GM12878 (cell line): ENCODE data around the gene PAPSS2. TPM values are rescaled to one million over a fixed set of nuclear protein-coding genes. Genes with fewer than 3 reads are reported as not detected.

Experiments used
- ATAC-seq: fragments of 200-7000 bp; cut with Tn5 transposase; 3 replicates; pipeline ENCODE4 v1.9.1; 2020; ENCODE audit warnings: mild to moderate bottlenecking, moderate library complexity
- BruUV-seq: library from RNA; stranded (reverse); fragments of 400-500 nt; replicated peaks from 2 replicates; lab custom pipeline; 2021; lab: Mats Ljungman, UMichigan
- CTCF ChIA-PET: fragments of 300-600 bp; sonication (Branson Sonifier 250); formaldehyde crosslinking; extraction: SDS; loops from one replicate; lab custom pipeline; 2021; ENCODE audit warnings: inconsistent platforms; lab: Yijun Ruan, JAX
- POLR2A ChIA-PET: fragments of 350-600 bp; formaldehyde crosslinking; extraction: SDS; loops from one replicate; lab custom pipeline; 2021; ENCODE audit warnings: inconsistent platforms; lab: Charles Lee
- RAD21 ChIA-PET: fragments of 300-600 bp; sonication (Branson Sonifier 250); formaldehyde crosslinking; loops from one replicate; lab custom pipeline; 2023; ENCODE audit warnings: antibody characterized with exemption; ENCODE audit not compliant: unreplicated experiment; lab: Charles Lee
- SMC1A ChIA-PET: fragments of 300-600 bp; sonication (Branson Sonifier 250); formaldehyde crosslinking; loops from one replicate; lab custom pipeline; 2023; ENCODE audit not compliant: unreplicated experiment, uncharacterized antibody; lab: Charles Lee
- DNase-seq: peaks from one replicate; pipeline ENCODE4 v3.0.0-alpha.2; 2011; ENCODE audit warnings: low read depth, low spot score
- FAIRE-seq: peaks from 3 replicates; lab custom pipeline; 2011; peaks lifted over from hg19 to GRCh38; lab: Jason Lieb, UNC
- H2AFZ ChIP-seq: 2 replicates; pipeline ENCODE4 v1.6.0; 2011; ENCODE audit warnings: low read depth, low read length, control low read depth; ENCODE audit not compliant: control insufficient read depth
- H3K27ac ChIP-seq: 2 replicates; pipeline ENCODE4 v1.5.1; 2011; ENCODE audit warnings: control low read depth; ENCODE audit not compliant: control insufficient read depth, insufficient read depth
- H3K27me3 ChIP-seq, 2 experiments: replicated peaks in 1 of 2; 2 replicates each; pipeline versions ENCODE4 v1.6.0 to v1.6.1; 2011; ENCODE audit warnings: low read length in 1 of 2; ENCODE audit not compliant: control insufficient read depth in 2 of 2, insufficient read depth in 2 of 2
- H3K36me3 ChIP-seq, 2 experiments: 2 replicates each; pipeline ENCODE4 v1.5.1; 2011; ENCODE audit warnings: low read length in 1 of 2; ENCODE audit not compliant: control insufficient read depth in 2 of 2, insufficient read depth in 2 of 2
- H3K4me1 ChIP-seq: 2 replicates; pipeline ENCODE4 v1.6.1; 2011; ENCODE audit warnings: mild to moderate bottlenecking, low read length, moderate library complexity, mixed read lengths; ENCODE audit not compliant: control insufficient read depth, insufficient read depth
- H3K4me2 ChIP-seq: 2 replicates; pipeline ENCODE4 v1.6.0; 2011; ENCODE audit warnings: control low read depth; ENCODE audit not compliant: control insufficient read depth, insufficient read depth
- H3K4me3 ChIP-seq: fragments of 200-600 bp; sonication (generic); 2 replicates; pipeline ENCODE4 v1.5.1; 2016
- H3K79me2 ChIP-seq: 2 replicates; pipeline ENCODE4 v1.6.0; 2011; ENCODE audit warnings: low read length; ENCODE audit not compliant: control insufficient read depth, insufficient read depth
- H3K9ac ChIP-seq: 2 replicates; pipeline ENCODE4 v1.8.0; 2011; ENCODE audit warnings: low read length, control low read depth, mixed read lengths; ENCODE audit not compliant: control insufficient read depth, insufficient read depth
- H3K9me3 ChIP-seq: replicated peaks from 3 replicates; pipeline ENCODE4 v1.5.1; 2011; ENCODE audit warnings: mild to moderate bottlenecking, low read length; ENCODE audit not compliant: control insufficient read depth, insufficient read depth
- H4K20me1 ChIP-seq: 2 replicates; pipeline ENCODE4 v1.6.0; 2011; ENCODE audit not compliant: control insufficient read depth, insufficient read depth
- EP300 ChIP-seq, 2 experiments: fragments of 150-350 bp in 1 of 2; IDR thresholded peaks; 2 replicates each; pipeline ENCODE4 v1.6.1; 2011 to 2012; ENCODE audit warnings: low read depth in 2 of 2, low read length in 2 of 2, borderline replicate concordance in 1 of 2, improper control_type of control experiment in 1 of 2, inconsistent platforms in 1 of 2; ENCODE audit not compliant: control insufficient read depth in 1 of 2
- EZH2 ChIP-seq: IDR thresholded peaks from 2 replicates; pipeline ENCODE4 v1.6.1; 2012; ENCODE audit warnings: low read depth, mild to moderate bottlenecking, control low read depth, inconsistent platforms, low read length, borderline replicate concordance; ENCODE audit not compliant: control insufficient read depth
- FOXM1 ChIP-seq: IDR thresholded peaks from 2 replicates; pipeline ENCODE4 v1.6.1; 2012; ENCODE audit warnings: low read depth, mild to moderate bottlenecking, inconsistent platforms, low read length, moderate library complexity
- GATAD2B ChIP-seq: fragments of 450-650 bp; conservative IDR thresholded peaks from 2 replicates; pipeline ENCODE4 v1.6.1; 2017; ENCODE audit warnings: low read depth, mild to moderate bottlenecking, moderate library complexity
- NBN ChIP-seq: fragments of 450-650 bp; IDR thresholded peaks from 2 replicates; pipeline ENCODE4 v1.6.1; 2016
- PAX8 ChIP-seq: fragments of 450-650 bp; IDR thresholded peaks from 2 replicates; pipeline ENCODE4 v1.6.1; 2017; ENCODE audit warnings: mild to moderate bottlenecking, moderate library complexity
- POLR2AphosphoS2 ChIP-seq: IDR thresholded peaks from 2 replicates; pipeline ENCODE4 v1.6.1; 2011; ENCODE audit warnings: low read depth, mild to moderate bottlenecking, low read length, improper control_type of control experiment, moderate library complexity
- WGBS: methylation state at CpG from one replicate; pipeline ENCODE4 v1.1.6; 2016; ENCODE audit warnings: low lambda C conversion rate; ENCODE audit not compliant: insufficient replicate concordance, insufficient coverage; ENCODE audit errors: missing lambda C conversion rate; 5-methylcytosine and 5-hydroxymethylcytosine counted together
- in situ Hi-C: fragments of 300-500 bp; cut with MboI; formaldehyde crosslinking; loops from 9 replicates; pipeline ENCODE4 v1.14.3; 2018; ENCODE audit warnings: mixed read lengths
- intact Hi-C: fragments of 100-400 bp; cut with micrococcal nuclease; formaldehyde crosslinking; loops from one replicate; pipeline ENCODE4 v1.14.2; 2022; ENCODE audit not compliant: unreplicated experiment
- polyA plus RNA-seq, 11 experiments: library from polyadenylated mRNA; depleted of rRNA in 4 of 11; unstranded in 6 of 11; stranded (reverse) in 5 of 11; fragments of >200 nt; fragmentation: Nextera tagmentation in 4 of 11; fragmentation: Illumina TruSeq in 1 of 11; extraction: Ambion mirVana in 4 of 11; extraction: Trizol in 1 of 11; gene quantifications; 1 replicate in 1 of 11; 2 replicates in 10 of 11; pipeline versions ENCODE4 v1.2.1 to v1.2.3, GENCODE V29; 2011 to 2016; ENCODE audit warnings: inconsistent platforms in 2 of 11, missing spikeins in 2 of 11, low read depth in 1 of 11
- total RNA-seq, 4 experiments: library from RNA; depleted of rRNA in 3 of 4; stranded (reverse); fragments of >200 nt in 3 of 4; fragmentation: Illumina TruSeq in 1 of 4; extraction: Trizol in 1 of 4; gene quantifications; 2 replicates each; pipeline versions ENCODE4 v1.2.1 to v1.2.3, GENCODE V29; 2013 to 2021
- TF ChIP-seq, protein P1 (sequence below): IDR thresholded peaks from 2 replicates; pipeline ENCODE4 v1.6.1; 2012; ENCODE audit warnings: mild to moderate bottlenecking, low read depth, low read length
- TF ChIP-seq, protein P2 (sequence below): fragments of 450-650 bp; IDR thresholded peaks from 2 replicates; pipeline ENCODE4 v1.6.1; 2017; ENCODE audit warnings: mild to moderate bottlenecking, low read depth, inconsistent platforms; ENCODE audit not compliant: poor library complexity, severe bottlenecking

Gene PAPSS2
- total and polyA plus RNA-seq, 10 of the 15 experiments (the other 5 are each of a cell fraction or from before 2014, with no cell fraction given): 0.15 to 2.1 (median 0.37) TPM

- SMC1A ChIA-PET: interaction anchor here (0.7 to 1.7 kb wide), 6 partner anchors 19 to 731 kb away, joined by 3 to 5 read pairs (median 4); no protein-coding TSS in a partner anchor
- H4K20me1 ChIP-seq: no peaks in the 10 kb centered on the region
- FAIRE-seq (no peak), DNase-seq (no peak), ATAC-seq (no peak)
- intact Hi-C loops (loop anchor here (2.0 kb wide), 1 partner anchor 115 kb away; no protein-coding TSS in a partner anchor), in situ Hi-C loops (loop anchor here (5.0 kb wide), 1 partner anchor 75 kb away; no protein-coding TSS in a partner anchor)
- H3K4me1 ChIP-seq: no peaks in the 10 kb centered on the region; the same call in 1 of the 2 replicates
- no peak overlapping the region for H2AFZ ChIP-seq
- no peak overlapping the region for H3K27ac ChIP-seq
- WGBS: 79% methylated on average over 5 of the region's 5 CpGs
- peaks cover 3 to 4% of the 10 kb centered on the region in 2 experiments for H3K27me3 ChIP-seq
- H3K4me2 ChIP-seq: no peak overlapping the region
- H3K9ac ChIP-seq: no peak overlapping the region
- BruUV-seq: no TSS peak
- POLR2A ChIA-PET: interaction anchor here (0.7 kb wide), 2 partner anchors 9 to 196 kb away, joined by 3 to 4 read pairs; no protein-coding TSS in a partner anchor
- CTCF ChIA-PET: interaction anchor here (0.5 to 2.2 kb wide), 4 partner anchors 16 to 895 kb away, joined by 3 to 9 read pairs (median 4); no protein-coding TSS in a partner anchor
- TF ChIP-seq EP300 (IDR thresholded peaks at IDR 0.05; ENCODE audit: borderline replicate concordance in 1 of 2, control insufficient read depth in 1 of 2, low read depth in 2 of 2, low read length in 2 of 2) (no peak), PAX8 (no peak), FOXM1 (no peak), EZH2 (no peak), NBN (no peak), POLR2AphosphoS2 (no peak), GATAD2B (no peak)
- TF ChIP-seq, protein P1, sequence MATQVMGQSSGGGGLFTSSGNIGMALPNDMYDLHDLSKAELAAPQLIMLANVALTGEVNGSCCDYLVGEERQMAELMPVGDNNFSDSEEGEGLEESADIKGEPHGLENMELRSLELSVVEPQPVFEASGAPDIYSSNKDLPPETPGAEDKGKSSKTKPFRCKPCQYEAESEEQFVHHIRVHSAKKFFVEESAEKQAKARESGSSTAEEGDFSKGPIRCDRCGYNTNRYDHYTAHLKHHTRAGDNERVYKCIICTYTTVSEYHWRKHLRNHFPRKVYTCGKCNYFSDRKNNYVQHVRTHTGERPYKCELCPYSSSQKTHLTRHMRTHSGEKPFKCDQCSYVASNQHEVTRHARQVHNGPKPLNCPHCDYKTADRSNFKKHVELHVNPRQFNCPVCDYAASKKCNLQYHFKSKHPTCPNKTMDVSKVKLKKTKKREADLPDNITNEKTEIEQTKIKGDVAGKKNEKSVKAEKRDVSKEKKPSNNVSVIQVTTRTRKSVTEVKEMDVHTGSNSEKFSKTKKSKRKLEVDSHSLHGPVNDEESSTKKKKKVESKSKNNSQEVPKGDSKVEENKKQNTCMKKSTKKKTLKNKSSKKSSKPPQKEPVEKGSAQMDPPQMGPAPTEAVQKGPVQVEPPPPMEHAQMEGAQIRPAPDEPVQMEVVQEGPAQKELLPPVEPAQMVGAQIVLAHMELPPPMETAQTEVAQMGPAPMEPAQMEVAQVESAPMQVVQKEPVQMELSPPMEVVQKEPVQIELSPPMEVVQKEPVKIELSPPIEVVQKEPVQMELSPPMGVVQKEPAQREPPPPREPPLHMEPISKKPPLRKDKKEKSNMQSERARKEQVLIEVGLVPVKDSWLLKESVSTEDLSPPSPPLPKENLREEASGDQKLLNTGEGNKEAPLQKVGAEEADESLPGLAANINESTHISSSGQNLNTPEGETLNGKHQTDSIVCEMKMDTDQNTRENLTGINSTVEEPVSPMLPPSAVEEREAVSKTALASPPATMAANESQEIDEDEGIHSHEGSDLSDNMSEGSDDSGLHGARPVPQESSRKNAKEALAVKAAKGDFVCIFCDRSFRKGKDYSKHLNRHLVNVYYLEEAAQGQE: no peak
- TF ChIP-seq, protein P2, sequence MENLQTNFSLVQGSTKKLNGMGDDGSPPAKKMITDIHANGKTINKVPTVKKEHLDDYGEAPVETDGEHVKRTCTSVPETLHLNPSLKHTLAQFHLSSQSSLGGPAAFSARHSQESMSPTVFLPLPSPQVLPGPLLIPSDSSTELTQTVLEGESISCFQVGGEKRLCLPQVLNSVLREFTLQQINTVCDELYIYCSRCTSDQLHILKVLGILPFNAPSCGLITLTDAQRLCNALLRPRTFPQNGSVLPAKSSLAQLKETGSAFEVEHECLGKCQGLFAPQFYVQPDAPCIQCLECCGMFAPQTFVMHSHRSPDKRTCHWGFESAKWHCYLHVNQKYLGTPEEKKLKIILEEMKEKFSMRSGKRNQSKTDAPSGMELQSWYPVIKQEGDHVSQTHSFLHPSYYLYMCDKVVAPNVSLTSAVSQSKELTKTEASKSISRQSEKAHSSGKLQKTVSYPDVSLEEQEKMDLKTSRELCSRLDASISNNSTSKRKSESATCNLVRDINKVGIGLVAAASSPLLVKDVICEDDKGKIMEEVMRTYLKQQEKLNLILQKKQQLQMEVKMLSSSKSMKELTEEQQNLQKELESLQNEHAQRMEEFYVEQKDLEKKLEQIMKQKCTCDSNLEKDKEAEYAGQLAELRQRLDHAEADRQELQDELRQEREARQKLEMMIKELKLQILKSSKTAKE: no peak
- H3K4me3 ChIP-seq: no peak overlapping the region
- H3K36me3 ChIP-seq: no peaks in the 10 kb centered on the region
- H3K9me3 ChIP-seq: no peaks in the 10 kb centered on the region
- RAD21 ChIA-PET: interaction anchor here (1.0 kb wide), 1 partner anchor 110 kb away, joined by 3 read pairs; no protein-coding TSS in a partner anchor
- H3K79me2 ChIP-seq: no peaks in the 10 kb centered on the region
Observed at GRCh38 chr10:87657371-87657770, 2.3 kb upstream of the PAPSS2 start.
